H1 (cell line): Measurements from ENCODE around the gene ARHGAP6. TPM values are rescaled to one million over a fixed set of nuclear protein-coding genes. Genes with fewer than 3 reads are reported as not detected.

Source experiments
- CTCF ChIA-PET: fragments of 300-600 bp; sonication (Branson Sonifier 250); formaldehyde crosslinking; loops from one replicate; lab custom pipeline; 2021; ENCODE audit not compliant: partially characterized antibody; lab: Charles Lee
- POLR2A ChIA-PET: fragments of 300-600 bp; sonication (Branson Sonifier 250); formaldehyde crosslinking; loops from one replicate; lab custom pipeline; 2021; ENCODE audit warnings: inconsistent platforms; ENCODE audit not compliant: partially characterized antibody; lab: Charles Lee
- DNase-seq, 2 experiments: peaks; one replicate each; pipeline versions ENCODE4 v3.0.0 to v3.0.0-alpha.2; 2010 to 2022; ENCODE audit warnings: low spot score in 2 of 2, low read depth in 1 of 2, mixed read lengths in 1 of 2
- FAIRE-seq: peaks from 2 replicates; lab custom pipeline; 2011; peaks lifted over from hg19 to GRCh38; lab: Jason Lieb, UNC
- H2AFZ ChIP-seq: 2 replicates; pipeline ENCODE4 v1.8.1; 2012; ENCODE audit warnings: low read length, inconsistent platforms
- H2AK5ac ChIP-seq: 2 replicates; pipeline ENCODE4 v1.6.1; 2013; ENCODE audit warnings: low read depth, low read length
- H2BK120ac ChIP-seq: replicated peaks from 2 replicates; pipeline ENCODE3; 2013; ENCODE audit warnings: low read depth, low read length, inconsistent platforms
- H2BK12ac ChIP-seq: 2 replicates; pipeline ENCODE4 v1.6.1; 2013; ENCODE audit warnings: low read depth, low read length
- H2BK15ac ChIP-seq: 2 replicates; pipeline ENCODE4 v1.6.1; 2013; ENCODE audit warnings: low read length
- H2BK20ac ChIP-seq: 2 replicates; pipeline ENCODE4 v1.6.1; 2013; ENCODE audit warnings: low read length
- H2BK5ac ChIP-seq: 2 replicates; pipeline ENCODE4 v1.6.1; 2013; ENCODE audit warnings: low read depth, low read length
- H3K14ac ChIP-seq: 2 replicates; pipeline ENCODE4 v1.6.1; 2013; ENCODE audit warnings: inconsistent platforms; ENCODE audit not compliant: insufficient read length
- H3K18ac ChIP-seq: 2 replicates; pipeline ENCODE4 v1.6.1; 2013; ENCODE audit warnings: low read length; ENCODE audit errors: extremely low read depth
- H3K23ac ChIP-seq: 2 replicates; pipeline ENCODE4 v1.6.1; 2013; ENCODE audit warnings: inconsistent platforms; ENCODE audit not compliant: insufficient read length
- H3K23me2 ChIP-seq: 2 replicates; pipeline ENCODE4 v1.6.1; 2013; ENCODE audit warnings: low read depth, low read length
- H3K27ac ChIP-seq: 2 replicates; pipeline ENCODE4 v1.6.1; 2011; ENCODE audit warnings: low read depth, low read length, inconsistent platforms
- H3K27me3 ChIP-seq, 4 experiments: replicated peaks in 1 of 4; 1 replicate in 1 of 4; 2 replicates in 3 of 4; pipeline versions ENCODE4 v1.6.1 to v1.8.1; 2011 to 2013; ENCODE audit warnings: low read length in 3 of 4, mild to moderate bottlenecking in 3 of 4, inconsistent platforms in 2 of 4, mixed read lengths in 2 of 4, moderate library complexity in 1 of 4; ENCODE audit not compliant: control insufficient read depth in 3 of 4, insufficient read depth in 3 of 4; ENCODE audit errors: extremely low read depth in 1 of 4
- H3K36me3 ChIP-seq, 4 experiments: 2 replicates each; pipeline versions ENCODE4 v1.6.1 to v1.8.1; 2011 to 2013; ENCODE audit warnings: mild to moderate bottlenecking in 4 of 4, low read length in 3 of 4, moderate library complexity in 2 of 4, control low read depth in 1 of 4, inconsistent platforms in 1 of 4; ENCODE audit not compliant: insufficient read depth in 4 of 4, control insufficient read depth in 2 of 4
- H3K4ac ChIP-seq: replicated peaks from 2 replicates; pipeline ENCODE3; 2013; ENCODE audit warnings: low read length, low read depth, mixed read lengths, inconsistent platforms; ENCODE audit not compliant: insufficient read length
- H3K4me1 ChIP-seq, 4 experiments: replicated peaks in 1 of 4; 1 replicate in 1 of 4; 2 replicates in 3 of 4; pipeline versions ENCODE4 v1.6.1 to v1.8.1; 2011 to 2013; ENCODE audit warnings: low read length in 3 of 4, inconsistent platforms in 2 of 4, mixed read lengths in 1 of 4; ENCODE audit not compliant: insufficient read depth in 4 of 4, control insufficient read depth in 3 of 4
- H3K4me2 ChIP-seq, 2 experiments: 2 replicates each; pipeline versions ENCODE4 v1.6.1 to v1.8.1; 2011 to 2013; ENCODE audit warnings: low read depth in 2 of 2, low read length in 2 of 2, control low read depth in 1 of 2, inconsistent platforms in 1 of 2, mild to moderate bottlenecking in 1 of 2; ENCODE audit not compliant: insufficient read depth in 1 of 2
- H3K4me3 ChIP-seq, 4 experiments: fragments of 200-600, 300-600 bp in 1 of 4; sonication (generic), shearing (Covaris generic), sonication (Bioruptor Twin) in 1 of 4; 2 replicates each; pipeline versions ENCODE4 v1.5.1 to v1.8.1; 2011 to 2016; ENCODE audit warnings: low read length in 4 of 4, low read depth in 3 of 4, control low read depth in 2 of 4, inconsistent platforms in 2 of 4, mild to moderate bottlenecking in 2 of 4, mixed read lengths in 1 of 4, moderate library complexity in 1 of 4; ENCODE audit not compliant: insufficient read depth in 2 of 4; ENCODE audit errors: extremely low read depth in 1 of 4
- H3K56ac ChIP-seq: replicated peaks from 2 replicates; pipeline ENCODE3; 2013; ENCODE audit warnings: low read depth, mild to moderate bottlenecking, mixed read lengths, low read length, inconsistent platforms; ENCODE audit not compliant: insufficient read length
- H3K79me1 ChIP-seq: 2 replicates; pipeline ENCODE4 v1.6.1; 2013; ENCODE audit warnings: low read depth, low read length, control low read depth
- H3K79me2 ChIP-seq, 2 experiments: 2 replicates each; pipeline versions ENCODE4 v1.6.1 to v1.8.1; 2012 to 2013; ENCODE audit warnings: low read length in 2 of 2, mild to moderate bottlenecking in 2 of 2, inconsistent platforms in 1 of 2; ENCODE audit not compliant: insufficient read depth in 2 of 2, control insufficient read depth in 1 of 2
- H3K9ac ChIP-seq, 4 experiments: replicated peaks in 1 of 4; 1 replicate in 1 of 4; 2 replicates in 3 of 4; pipeline versions ENCODE4 v1.6.1 to v1.8.1; 2011 to 2013; ENCODE audit warnings: low read depth in 3 of 4, low read length in 3 of 4, control low read depth in 2 of 4, mild to moderate bottlenecking in 2 of 4, moderate library complexity in 2 of 4, inconsistent platforms in 1 of 4; ENCODE audit errors: extremely low read depth in 1 of 4
- H3K9me3 ChIP-seq, 2 experiments: 2 replicates each; pipeline versions ENCODE4 v1.6.1 to v1.8.1; 2012 to 2013; ENCODE audit warnings: mild to moderate bottlenecking in 2 of 2, moderate library complexity in 2 of 2, control low read depth in 1 of 2, inconsistent platforms in 1 of 2, low read depth in 1 of 2, low read length in 1 of 2, mixed read lengths in 1 of 2; ENCODE audit not compliant: insufficient read depth in 2 of 2
- H4K20me1 ChIP-seq, 2 experiments: replicated peaks in 1 of 2; 2 replicates each; pipeline versions ENCODE3 to v1.8.1; 2011 to 2013; ENCODE audit warnings: inconsistent platforms in 2 of 2, low read length in 2 of 2, mild to moderate bottlenecking in 1 of 2; ENCODE audit not compliant: insufficient read depth in 2 of 2, control insufficient read depth in 1 of 2
- H4K5ac ChIP-seq: 2 replicates; pipeline ENCODE4 v1.6.1; 2013; ENCODE audit warnings: low read length, low read depth, mixed read lengths, inconsistent platforms; ENCODE audit not compliant: insufficient read length
- H4K8ac ChIP-seq: 2 replicates; pipeline ENCODE4 v1.8.0; 2013; ENCODE audit warnings: mild to moderate bottlenecking, moderate library complexity, low read length, inconsistent platforms; ENCODE audit not compliant: insufficient read depth; ENCODE audit errors: extremely low read depth
- H4K91ac ChIP-seq: replicated peaks from 2 replicates; pipeline ENCODE3; 2013; ENCODE audit warnings: low read length, mixed read lengths, inconsistent platforms; ENCODE audit not compliant: insufficient read length
- JUN ChIP-seq: IDR thresholded peaks from 2 replicates; pipeline ENCODE4 v1.6.1; 2011; ENCODE audit warnings: low read depth, mild to moderate bottlenecking, improper control_type of control experiment, low read length
- SIX5 ChIP-seq: IDR thresholded peaks from 2 replicates; pipeline ENCODE4 v1.6.1; 2011; ENCODE audit warnings: mild to moderate bottlenecking, low read depth, low read length
- TAF1 ChIP-seq: IDR thresholded peaks from 2 replicates; pipeline ENCODE4 v1.6.1; 2011; ENCODE audit warnings: mild to moderate bottlenecking, low read depth, low read length
- TEAD4 ChIP-seq: IDR thresholded peaks from 2 replicates; pipeline ENCODE4 v1.6.1; 2012; ENCODE audit warnings: low read depth, low read length, inconsistent platforms, mixed read lengths
- WGBS, 2 experiments: shearing (Covaris generic) in 1 of 2; methylation state at CpG; one replicate each; pipeline versions ENCODE4 v1.1.6 to v1.1.7; 2013 to 2015; ENCODE audit warnings: low lambda C conversion rate in 2 of 2, mixed read lengths in 2 of 2, inconsistent platforms in 1 of 2, low coverage in 1 of 2, missing lambda C conversion rate in 1 of 2; ENCODE audit not compliant: insufficient replicate concordance in 2 of 2, insufficient coverage in 1 of 2, insufficient read length in 1 of 2; ENCODE audit errors: extremely low coverage in 1 of 2, missing lambda C conversion rate in 1 of 2; 5-methylcytosine and 5-hydroxymethylcytosine counted together
- polyA plus RNA-seq, 7 experiments: library from polyadenylated mRNA; depleted of rRNA in 3 of 7; stranded (reverse) in 5 of 7; unstranded in 2 of 7; fragments of >200 nt in 5 of 7; fragments of 200-250 nt in 2 of 7; gene quantifications; 1 replicate in 5 of 7; 2 replicates in 1 of 7; 4 replicates in 1 of 7; pipeline versions ENCODE4 v1.2.1 to v1.2.3, GENCODE V29; 2011 to 2013; ENCODE audit warnings: missing spikeins in 2 of 7, mixed read lengths in 2 of 7
- total RNA-seq: library from RNA; stranded (reverse); fragmentation: NEBNext Ultra II Directional; extraction: Animal tissue kit (Norgen Biotek cat#: 25700); gene quantifications from 2 replicates; pipeline ENCODE4 v1.2.1, GENCODE V29; 2021
- TF ChIP-seq, protein P1 (sequence below): IDR thresholded peaks from 2 replicates; pipeline ENCODE4 v1.6.1; 2012; ENCODE audit warnings: low read length, inconsistent platforms

Gene ARHGAP6
- total and polyA plus RNA-seq, 2 of the 8 experiments (the other 6 are each of a cell fraction or from before 2014, with no cell fraction given), result 0.35 to 0.82 TPM

DNA sequence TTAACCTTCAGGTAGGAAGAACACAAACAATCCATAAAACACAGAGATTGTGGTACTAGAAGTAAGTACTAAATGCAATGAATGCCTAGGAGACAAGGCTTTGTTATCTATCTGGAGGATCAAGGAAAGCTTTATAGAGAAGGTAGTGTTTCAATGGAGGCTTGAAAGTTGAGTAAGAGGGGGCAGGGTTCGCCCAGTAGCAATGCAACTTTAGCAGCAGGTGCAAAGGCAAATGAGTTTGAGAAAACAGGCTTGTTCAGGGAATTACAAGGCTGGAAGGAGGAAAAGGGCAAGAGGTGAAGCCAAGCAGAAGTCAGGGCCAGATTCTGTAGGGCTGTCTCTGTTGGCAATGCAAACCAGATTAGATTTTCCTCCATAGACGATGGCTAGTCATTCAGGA, 408.0 kb downstream of the ARHGAP6 start:
- POLR2A ChIA-PET, result no interaction called here
- H2BK5ac ChIP-seq, result no peak overlapping the region
- H3K79me2 ChIP-seq, result no peaks in the 10 kb centered on the region
- no peak overlapping the region for H4K8ac ChIP-seq
- H3K79me1 ChIP-seq, result no peaks in the 10 kb centered on the region
- CTCF ChIA-PET, result no interaction called here
- H3K23me2 ChIP-seq, result no peaks in the 10 kb centered on the region
- no peak overlapping the region for H4K5ac ChIP-seq
- TF ChIP-seq TEAD4, result no peak
- TF ChIP-seq, protein P1, sequence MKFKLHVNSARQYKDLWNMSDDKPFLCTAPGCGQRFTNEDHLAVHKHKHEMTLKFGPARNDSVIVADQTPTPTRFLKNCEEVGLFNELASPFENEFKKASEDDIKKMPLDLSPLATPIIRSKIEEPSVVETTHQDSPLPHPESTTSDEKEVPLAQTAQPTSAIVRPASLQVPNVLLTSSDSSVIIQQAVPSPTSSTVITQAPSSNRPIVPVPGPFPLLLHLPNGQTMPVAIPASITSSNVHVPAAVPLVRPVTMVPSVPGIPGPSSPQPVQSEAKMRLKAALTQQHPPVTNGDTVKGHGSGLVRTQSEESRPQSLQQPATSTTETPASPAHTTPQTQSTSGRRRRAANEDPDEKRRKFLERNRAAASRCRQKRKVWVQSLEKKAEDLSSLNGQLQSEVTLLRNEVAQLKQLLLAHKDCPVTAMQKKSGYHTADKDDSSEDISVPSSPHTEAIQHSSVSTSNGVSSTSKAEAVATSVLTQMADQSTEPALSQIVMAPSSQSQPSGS, result no peak
- no peak for TF ChIP-seq SIX5
- TF ChIP-seq JUN, result no peak
- TF ChIP-seq TAF1, result no peak
- no peak overlapping the region for H2AFZ ChIP-seq
- H2BK120ac ChIP-seq, result no peak overlapping the region
- no peak overlapping the region for H3K4me3 ChIP-seq
- no peak for DNase-seq
- no peaks in the 10 kb centered on the region for H3K4me1 ChIP-seq
- no peaks in the 10 kb centered on the region for H3K36me3 ChIP-seq
- no peak overlapping the region for H4K91ac ChIP-seq
- no peak overlapping the region for H3K9ac ChIP-seq
- H3K27ac ChIP-seq, result no peak overlapping the region
- no peak overlapping the region for H2BK20ac ChIP-seq
- no peak overlapping the region for H2BK12ac ChIP-seq
- H3K18ac ChIP-seq, result no peak overlapping the region
- no peak overlapping the region for H3K56ac ChIP-seq
- H4K20me1 ChIP-seq, result no peaks in the 10 kb centered on the region
- 85% methylated on average over 2 of the region's 2 CpGs; no CpG with 5 or more reads in 1 of the 2 experiments for WGBS, 2 experiments
- no peaks in the 10 kb centered on the region for H3K27me3 ChIP-seq
- H3K4ac ChIP-seq, result no peak overlapping the region
- H3K4me2 ChIP-seq, result no peak overlapping the region
- H3K23ac ChIP-seq, result no peak overlapping the region
- H3K9me3 ChIP-seq, result no peaks in the 10 kb centered on the region
- H2BK15ac ChIP-seq, result no peak overlapping the region
- H3K14ac ChIP-seq, result no peak overlapping the region
- H2AK5ac ChIP-seq, result no peak overlapping the region
- FAIRE-seq, result no peak
